Measurements from ENCODE around the gene TEDC2.
"Not testable (repeated sequence)": the region's sequence is repeated elsewhere in the genome, so short reads cannot be mapped to it uniquely, and the experiment has no call there.

The TEDC2 gene

GRCh38 chr16:2459647-2460390, at the start of gene TEDC2:
Gene TEDC2, plus strand, starts transcription at chr16:2460109. Its CDS starts 36 bp downstream, at chr16:2460145.
- DNase-seq, result peak; percentile 97

- DNase-seq, result no peak
Measured at GRCh38 chr16:2415085-2415484, 44.8 kb upstream of the TEDC2 start.

GRCh38 chr16:2420035-2420434, 39.9 kb upstream of the TEDC2 start:
- no peak for DNase-seq

GRCh38 chr16:2422123-2422867, 37.6 kb upstream of the TEDC2 start:
- no peak for DNase-seq

- no peak for DNase-seq
Measured at GRCh38 chr16:2424061-2425007, 35.6 kb upstream of the TEDC2 start.

- no peak for DNase-seq
Measured at GRCh38 chr16:2425008-2425518, 34.8 kb upstream of the TEDC2 start.

GRCh38 chr16:2425825-2426430, 34.0 kb upstream of the TEDC2 start:
- DNase-seq, result no peak

- DNase-seq, result no peak
Measured at GRCh38 chr16:2426941-2427361, 33.0 kb upstream of the TEDC2 start.

GRCh38 chr16:2427526-2427925, 32.4 kb upstream of the TEDC2 start:
- no peak for DNase-seq

- DNase-seq, result peak; percentile 11
Measured at GRCh38 chr16:2428051-2428783, 31.7 kb upstream of the TEDC2 start.

GRCh38 chr16:2428784-2429033, 31.2 kb upstream of the TEDC2 start:
- no peak for DNase-seq

GRCh38 chr16:2429034-2429770, 30.7 kb upstream of the TEDC2 start, which contains the start of gene CCNF:
Gene CCNF, plus strand, starts transcription at chr16:2429447. Its CDS starts 35 bp downstream, at chr16:2429482.
- peak; percentile 98 for DNase-seq

GRCh38 chr16:2429771-2430663, 29.9 kb upstream of the TEDC2 start:
- no peak for DNase-seq

- no peak for DNase-seq
Measured at GRCh38 chr16:2432286-2432685, 27.6 kb upstream of the TEDC2 start.

- DNase-seq, result no peak
Measured at GRCh38 chr16:2432801-2433505, 27.0 kb upstream of the TEDC2 start.

- not testable (repeated sequence) for DNase-seq
Measured at GRCh38 chr16:2435236-2435635, 24.7 kb upstream of the TEDC2 start.

GRCh38 chr16:2436110-2436509, 23.8 kb upstream of the TEDC2 start:
- DNase-seq, result no peak

GRCh38 chr16:2437032-2437790, 22.7 kb upstream of the TEDC2 start:
- DNase-seq, result no peak

GRCh38 chr16:2438121-2438520, 21.8 kb upstream of the TEDC2 start:
- DNase-seq, result no peak
